H1 (cell line): ENCODE data around the gene SLC39A8. TPM values are rescaled to one million over a fixed set of nuclear protein-coding genes. Genes with fewer than 3 reads are reported as not detected.
A peak's percentile ranks its signal among the peaks of the same experiment; 100 is the strongest.

Experiments
- CTCF ChIA-PET: fragments of 300-600 bp; sonication (Branson Sonifier 250); formaldehyde crosslinking; loops from one replicate; lab custom pipeline; 2021; ENCODE audit not compliant: partially characterized antibody; lab: Charles Lee
- POLR2A ChIA-PET: fragments of 300-600 bp; sonication (Branson Sonifier 250); formaldehyde crosslinking; loops from one replicate; lab custom pipeline; 2021; ENCODE audit warnings: inconsistent platforms; ENCODE audit not compliant: partially characterized antibody; lab: Charles Lee
- DNase-seq, 2 experiments: peaks; one replicate each; pipeline versions ENCODE4 v3.0.0 to v3.0.0-alpha.2; 2010 to 2022; ENCODE audit warnings: low spot score in 2 of 2, low read depth in 1 of 2, mixed read lengths in 1 of 2
- FAIRE-seq: peaks from 2 replicates; lab custom pipeline; 2011; peaks lifted over from hg19 to GRCh38; lab: Jason Lieb, UNC
- H2AFZ ChIP-seq: 2 replicates; pipeline ENCODE4 v1.8.1; 2012; ENCODE audit warnings: low read length, inconsistent platforms
- H2AK5ac ChIP-seq: 2 replicates; pipeline ENCODE4 v1.6.1; 2013; ENCODE audit warnings: low read depth, low read length
- H2BK120ac ChIP-seq: replicated peaks from 2 replicates; pipeline ENCODE3; 2013; ENCODE audit warnings: low read depth, low read length, inconsistent platforms
- H2BK12ac ChIP-seq: 2 replicates; pipeline ENCODE4 v1.6.1; 2013; ENCODE audit warnings: low read depth, low read length
- H2BK15ac ChIP-seq: 2 replicates; pipeline ENCODE4 v1.6.1; 2013; ENCODE audit warnings: low read length
- H2BK20ac ChIP-seq: 2 replicates; pipeline ENCODE4 v1.6.1; 2013; ENCODE audit warnings: low read length
- H2BK5ac ChIP-seq: 2 replicates; pipeline ENCODE4 v1.6.1; 2013; ENCODE audit warnings: low read depth, low read length
- H3K14ac ChIP-seq: 2 replicates; pipeline ENCODE4 v1.6.1; 2013; ENCODE audit warnings: inconsistent platforms; ENCODE audit not compliant: insufficient read length
- H3K18ac ChIP-seq: 2 replicates; pipeline ENCODE4 v1.6.1; 2013; ENCODE audit warnings: low read length; ENCODE audit errors: extremely low read depth
- H3K23ac ChIP-seq: 2 replicates; pipeline ENCODE4 v1.6.1; 2013; ENCODE audit warnings: inconsistent platforms; ENCODE audit not compliant: insufficient read length
- H3K23me2 ChIP-seq: 2 replicates; pipeline ENCODE4 v1.6.1; 2013; ENCODE audit warnings: low read depth, low read length
- H3K27ac ChIP-seq: 2 replicates; pipeline ENCODE4 v1.6.1; 2011; ENCODE audit warnings: low read depth, low read length, inconsistent platforms
- H3K27me3 ChIP-seq, 4 experiments: replicated peaks in 1 of 4; 1 replicate in 1 of 4; 2 replicates in 3 of 4; pipeline versions ENCODE4 v1.6.1 to v1.8.1; 2011 to 2013; ENCODE audit warnings: low read length in 3 of 4, mild to moderate bottlenecking in 3 of 4, inconsistent platforms in 2 of 4, mixed read lengths in 2 of 4, moderate library complexity in 1 of 4; ENCODE audit not compliant: control insufficient read depth in 3 of 4, insufficient read depth in 3 of 4; ENCODE audit errors: extremely low read depth in 1 of 4
- H3K36me3 ChIP-seq, 4 experiments: 2 replicates each; pipeline versions ENCODE4 v1.6.1 to v1.8.1; 2011 to 2013; ENCODE audit warnings: mild to moderate bottlenecking in 4 of 4, low read length in 3 of 4, moderate library complexity in 2 of 4, control low read depth in 1 of 4, inconsistent platforms in 1 of 4; ENCODE audit not compliant: insufficient read depth in 4 of 4, control insufficient read depth in 2 of 4
- H3K4ac ChIP-seq: replicated peaks from 2 replicates; pipeline ENCODE3; 2013; ENCODE audit warnings: low read length, low read depth, mixed read lengths, inconsistent platforms; ENCODE audit not compliant: insufficient read length
- H3K4me1 ChIP-seq, 4 experiments: replicated peaks in 1 of 4; 1 replicate in 1 of 4; 2 replicates in 3 of 4; pipeline versions ENCODE4 v1.6.1 to v1.8.1; 2011 to 2013; ENCODE audit warnings: low read length in 3 of 4, inconsistent platforms in 2 of 4, mixed read lengths in 1 of 4; ENCODE audit not compliant: insufficient read depth in 4 of 4, control insufficient read depth in 3 of 4
- H3K4me2 ChIP-seq, 2 experiments: 2 replicates each; pipeline versions ENCODE4 v1.6.1 to v1.8.1; 2011 to 2013; ENCODE audit warnings: low read depth in 2 of 2, low read length in 2 of 2, control low read depth in 1 of 2, inconsistent platforms in 1 of 2, mild to moderate bottlenecking in 1 of 2; ENCODE audit not compliant: insufficient read depth in 1 of 2
- H3K4me3 ChIP-seq, 4 experiments: fragments of 200-600, 300-600 bp in 1 of 4; sonication (generic), shearing (Covaris generic), sonication (Bioruptor Twin) in 1 of 4; 2 replicates each; pipeline versions ENCODE4 v1.5.1 to v1.8.1; 2011 to 2016; ENCODE audit warnings: low read length in 4 of 4, low read depth in 3 of 4, control low read depth in 2 of 4, inconsistent platforms in 2 of 4, mild to moderate bottlenecking in 2 of 4, mixed read lengths in 1 of 4, moderate library complexity in 1 of 4; ENCODE audit not compliant: insufficient read depth in 2 of 4; ENCODE audit errors: extremely low read depth in 1 of 4
- H3K56ac ChIP-seq: replicated peaks from 2 replicates; pipeline ENCODE3; 2013; ENCODE audit warnings: low read depth, mild to moderate bottlenecking, mixed read lengths, low read length, inconsistent platforms; ENCODE audit not compliant: insufficient read length
- H3K79me1 ChIP-seq: 2 replicates; pipeline ENCODE4 v1.6.1; 2013; ENCODE audit warnings: low read depth, low read length, control low read depth
- H3K79me2 ChIP-seq, 2 experiments: 2 replicates each; pipeline versions ENCODE4 v1.6.1 to v1.8.1; 2012 to 2013; ENCODE audit warnings: low read length in 2 of 2, mild to moderate bottlenecking in 2 of 2, inconsistent platforms in 1 of 2; ENCODE audit not compliant: insufficient read depth in 2 of 2, control insufficient read depth in 1 of 2
- H3K9ac ChIP-seq, 4 experiments: replicated peaks in 1 of 4; 1 replicate in 1 of 4; 2 replicates in 3 of 4; pipeline versions ENCODE4 v1.6.1 to v1.8.1; 2011 to 2013; ENCODE audit warnings: low read depth in 3 of 4, low read length in 3 of 4, control low read depth in 2 of 4, mild to moderate bottlenecking in 2 of 4, moderate library complexity in 2 of 4, inconsistent platforms in 1 of 4; ENCODE audit errors: extremely low read depth in 1 of 4
- H3K9me3 ChIP-seq, 2 experiments: 2 replicates each; pipeline versions ENCODE4 v1.6.1 to v1.8.1; 2012 to 2013; ENCODE audit warnings: mild to moderate bottlenecking in 2 of 2, moderate library complexity in 2 of 2, control low read depth in 1 of 2, inconsistent platforms in 1 of 2, low read depth in 1 of 2, low read length in 1 of 2, mixed read lengths in 1 of 2; ENCODE audit not compliant: insufficient read depth in 2 of 2
- H4K20me1 ChIP-seq, 2 experiments: replicated peaks in 1 of 2; 2 replicates each; pipeline versions ENCODE3 to v1.8.1; 2011 to 2013; ENCODE audit warnings: inconsistent platforms in 2 of 2, low read length in 2 of 2, mild to moderate bottlenecking in 1 of 2; ENCODE audit not compliant: insufficient read depth in 2 of 2, control insufficient read depth in 1 of 2
- H4K5ac ChIP-seq: 2 replicates; pipeline ENCODE4 v1.6.1; 2013; ENCODE audit warnings: low read length, low read depth, mixed read lengths, inconsistent platforms; ENCODE audit not compliant: insufficient read length
- H4K8ac ChIP-seq: 2 replicates; pipeline ENCODE4 v1.8.0; 2013; ENCODE audit warnings: mild to moderate bottlenecking, moderate library complexity, low read length, inconsistent platforms; ENCODE audit not compliant: insufficient read depth; ENCODE audit errors: extremely low read depth
- H4K91ac ChIP-seq: replicated peaks from 2 replicates; pipeline ENCODE3; 2013; ENCODE audit warnings: low read length, mixed read lengths, inconsistent platforms; ENCODE audit not compliant: insufficient read length
- HDAC2 ChIP-seq, 2 experiments: fragments of 300-600 bp in 1 of 2; sonication (generic) in 1 of 2; IDR thresholded peaks; 2 replicates each; pipeline ENCODE4 v1.6.1; 2011 to 2012; ENCODE audit warnings: low read depth in 2 of 2, low read length in 2 of 2, mild to moderate bottlenecking in 2 of 2, moderate library complexity in 2 of 2, borderline replicate concordance in 1 of 2, inconsistent platforms in 1 of 2
- SP1 ChIP-seq: IDR thresholded peaks from 2 replicates; pipeline ENCODE4 v1.6.1; 2011; ENCODE audit warnings: low read depth, low read length
- WGBS, 2 experiments: shearing (Covaris generic) in 1 of 2; methylation state at CpG; one replicate each; pipeline versions ENCODE4 v1.1.6 to v1.1.7; 2013 to 2015; ENCODE audit warnings: low lambda C conversion rate in 2 of 2, mixed read lengths in 2 of 2, inconsistent platforms in 1 of 2, low coverage in 1 of 2, missing lambda C conversion rate in 1 of 2; ENCODE audit not compliant: insufficient replicate concordance in 2 of 2, insufficient coverage in 1 of 2, insufficient read length in 1 of 2; ENCODE audit errors: extremely low coverage in 1 of 2, missing lambda C conversion rate in 1 of 2; 5-methylcytosine and 5-hydroxymethylcytosine counted together
- polyA plus RNA-seq, 7 experiments: library from polyadenylated mRNA; depleted of rRNA in 3 of 7; stranded (reverse) in 5 of 7; unstranded in 2 of 7; fragments of >200 nt in 5 of 7; fragments of 200-250 nt in 2 of 7; gene quantifications; 1 replicate in 5 of 7; 2 replicates in 1 of 7; 4 replicates in 1 of 7; pipeline versions ENCODE4 v1.2.1 to v1.2.3, GENCODE V29; 2011 to 2013; ENCODE audit warnings: missing spikeins in 2 of 7, mixed read lengths in 2 of 7
- total RNA-seq: library from RNA; stranded (reverse); fragmentation: NEBNext Ultra II Directional; extraction: Animal tissue kit (Norgen Biotek cat#: 25700); gene quantifications from 2 replicates; pipeline ENCODE4 v1.2.1, GENCODE V29; 2021

SLC39A8 gene
- total and polyA plus RNA-seq, 2 of the 8 experiments (the other 6 are each of a cell fraction or from before 2014, with no cell fraction given), result 6.4 to 38.7 TPM

DNA sequence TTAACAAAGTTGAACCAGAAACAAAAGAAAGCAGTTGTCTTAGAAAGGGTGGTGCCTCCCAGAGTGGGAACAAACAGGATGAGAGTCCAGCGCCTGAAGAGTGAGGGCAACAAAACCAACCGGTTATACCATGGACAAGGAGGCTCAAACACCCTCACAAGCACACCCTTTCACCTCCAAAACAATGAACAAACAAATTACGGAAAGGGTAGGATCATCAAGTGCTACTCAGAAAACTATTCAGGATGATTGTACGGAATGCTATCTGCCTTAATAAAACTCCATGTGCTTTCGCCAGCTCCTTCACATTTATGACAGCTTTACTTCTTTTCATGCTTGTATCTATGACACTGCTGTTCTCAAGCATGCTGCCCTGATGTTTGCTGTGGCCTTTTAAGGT, 26.8 kb downstream of the SLC39A8 start:
- no peak overlapping the region for H4K5ac ChIP-seq
- no peaks in the 10 kb centered on the region for H4K20me1 ChIP-seq
- no peak overlapping the region for H3K27ac ChIP-seq
- H4K91ac ChIP-seq, result peak overlapping the region; percentile 30
- no peak overlapping the region for H2AFZ ChIP-seq
- ChIA-PET CTCF (interaction anchor here (0.6 to 1.7 kb wide), 6 partner anchors 10 to 656 kb away, joined by 3 to 4 read pairs (median 3); partner anchors contain the start of gene SLC39A8), POLR2A (interaction anchor here (1.1 kb wide), 1 partner anchor 11 kb away, joined by 3 read pairs; no protein-coding TSS in a partner anchor)
- no peak for TF ChIP-seq SP1
- no peak for TF ChIP-seq HDAC2 (IDR thresholded peaks at IDR 0.05; ENCODE audit: borderline replicate concordance in 1 of 2, low read depth in 2 of 2, low read length in 2 of 2)
- no peak overlapping the region for H3K4ac ChIP-seq
- H3K27me3 ChIP-seq, result no peaks in the 10 kb centered on the region
- H2BK15ac ChIP-seq, result no peak overlapping the region
- H3K23me2 ChIP-seq, result no peaks in the 10 kb centered on the region; the same call in 1 of the 2 replicates
- FAIRE-seq (no peak), DNase-seq (no peak)
- H4K8ac ChIP-seq, result no peak overlapping the region
- H3K14ac ChIP-seq, result no peak overlapping the region
- peak overlapping the region in 1 of 2 experiments; percentile 36; a peak in 1 of 4 replicates for H3K4me2 ChIP-seq
- 0 out of 2 replicates have a peak overlapping the region, but pooled peaks have one; percentile 86 for H2BK5ac ChIP-seq
- no peak overlapping the region for H3K9ac ChIP-seq
- H3K79me1 ChIP-seq, result 0 out of 2 replicates have a peak, but pooled peaks cover 3% of the 10 kb centered on the region
- H3K36me3 ChIP-seq, result no peaks in the 10 kb centered on the region
- H3K4me3 ChIP-seq, result no peak overlapping the region
- H2BK12ac ChIP-seq, result peak overlapping the region; percentile 83
- 84% methylated on average over 5 of the region's 5 CpGs; no CpG with 5 or more reads in 1 of the 2 experiments for WGBS, 2 experiments
- H3K18ac ChIP-seq, result peak overlapping the region; percentile 85; the same call in 1 of the 2 replicates
- H2BK120ac ChIP-seq, result peak overlapping the region; percentile 36
- peak overlapping the region; percentile 62; the same call in 1 of the 2 replicates for H2BK20ac ChIP-seq
- H3K56ac ChIP-seq, result no peak overlapping the region
- no peak overlapping the region; the same call in 1 of the 2 replicates for H2AK5ac ChIP-seq
- H3K4me1 ChIP-seq, result peaks cover 1 to 23% (median 17%) of the 10 kb centered on the region in 4 experiments; a peak in 6 of 7 replicates
- no peak overlapping the region for H3K23ac ChIP-seq
- H3K79me2 ChIP-seq, result no peaks in the 10 kb centered on the region
- H3K9me3 ChIP-seq, result no peaks in the 10 kb centered on the region
